HG03460 (cell line): ENCODE results near the gene ACAP2.
"Not testable (repeated sequence)": the region's sequence is repeated elsewhere in the genome, so short reads cannot be mapped to it uniquely, and the experiment has no call there.

Source experiments
- ATAC-seq: cut with Tn5 transposase; IDR thresholded peaks from one replicate; pipeline ENCODE4 v1.9.1; 2021; ENCODE audit not compliant: unreplicated experiment

The ACAP2 gene

GRCh38 chr3:195445885-195446284 lies 3.1 kb upstream of the ACAP2 start:
- no peak for ATAC-seq

- ATAC-seq = no peak
These were observed 670 bp upstream of the ACAP2 start for GRCh38 chr3:195443391-195443989.

GRCh38 chr3:195441992-195442572 lies 738 bp downstream of the ACAP2 start:
- peak; percentile 8 for ATAC-seq

GRCh38 chr3:195441476-195441991 lies 1.3 kb downstream of the ACAP2 start:
- no peak for ATAC-seq

- ATAC-seq = no peak
These were observed 1.8 kb downstream of the ACAP2 start for GRCh38 chr3:195441051-195441450.

GRCh38 chr3:195440379-195440778 lies 2.4 kb downstream of the ACAP2 start:
- no peak for ATAC-seq

- no peak for ATAC-seq
These were observed 4.4 kb downstream of the ACAP2 start for GRCh38 chr3:195438371-195438770.

GRCh38 chr3:195425849-195426248 lies 17.0 kb downstream of the ACAP2 start:
- ATAC-seq = no peak

- ATAC-seq = no peak
These were observed 19.0 kb downstream of the ACAP2 start for GRCh38 chr3:195423818-195424217.

- ATAC-seq = no peak
These were observed 21.4 kb downstream of the ACAP2 start for GRCh38 chr3:195421400-195421799.

GRCh38 chr3:195416795-195417194 lies 26.0 kb downstream of the ACAP2 start:
- no peak for ATAC-seq

GRCh38 chr3:195411836-195412235 lies 31.0 kb downstream of the ACAP2 start:
- ATAC-seq = no peak

GRCh38 chr3:195410546-195410945 lies 32.3 kb downstream of the ACAP2 start:
- no peak for ATAC-seq

- no peak for ATAC-seq
These were observed 35.0 kb downstream of the ACAP2 start for GRCh38 chr3:195407531-195408409.

GRCh38 chr3:195405651-195406050 lies 37.2 kb downstream of the ACAP2 start:
- ATAC-seq = no peak

- no peak for ATAC-seq
These were observed 38.9 kb downstream of the ACAP2 start for GRCh38 chr3:195403841-195404408.

GRCh38 chr3:195403244-195403643 lies 39.6 kb downstream of the ACAP2 start:
- ATAC-seq = no peak

GRCh38 chr3:195401943-195402342 lies 40.9 kb downstream of the ACAP2 start:
- ATAC-seq = no peak

- ATAC-seq = not testable (repeated sequence)
These were observed 44.4 kb downstream of the ACAP2 start for GRCh38 chr3:195398460-195398859.

GRCh38 chr3:195397524-195397923 lies 45.3 kb downstream of the ACAP2 start:
- no peak for ATAC-seq

- no peak for ATAC-seq
These were observed 47.5 kb downstream of the ACAP2 start for GRCh38 chr3:195395208-195395816.
